GM18870 (cell line): Measurements from ENCODE around the gene GAPDH.
"Not testable (repeated sequence)": the region's sequence is repeated elsewhere in the genome, so short reads cannot be mapped to it uniquely, and the experiment has no call there.

Source experiments
- ATAC-seq: cut with Tn5 transposase; IDR thresholded peaks from one replicate; pipeline ENCODE4 v1.9.1; 2021; ENCODE audit warnings: moderate library complexity; ENCODE audit not compliant: unreplicated experiment

The GAPDH gene

DNA sequence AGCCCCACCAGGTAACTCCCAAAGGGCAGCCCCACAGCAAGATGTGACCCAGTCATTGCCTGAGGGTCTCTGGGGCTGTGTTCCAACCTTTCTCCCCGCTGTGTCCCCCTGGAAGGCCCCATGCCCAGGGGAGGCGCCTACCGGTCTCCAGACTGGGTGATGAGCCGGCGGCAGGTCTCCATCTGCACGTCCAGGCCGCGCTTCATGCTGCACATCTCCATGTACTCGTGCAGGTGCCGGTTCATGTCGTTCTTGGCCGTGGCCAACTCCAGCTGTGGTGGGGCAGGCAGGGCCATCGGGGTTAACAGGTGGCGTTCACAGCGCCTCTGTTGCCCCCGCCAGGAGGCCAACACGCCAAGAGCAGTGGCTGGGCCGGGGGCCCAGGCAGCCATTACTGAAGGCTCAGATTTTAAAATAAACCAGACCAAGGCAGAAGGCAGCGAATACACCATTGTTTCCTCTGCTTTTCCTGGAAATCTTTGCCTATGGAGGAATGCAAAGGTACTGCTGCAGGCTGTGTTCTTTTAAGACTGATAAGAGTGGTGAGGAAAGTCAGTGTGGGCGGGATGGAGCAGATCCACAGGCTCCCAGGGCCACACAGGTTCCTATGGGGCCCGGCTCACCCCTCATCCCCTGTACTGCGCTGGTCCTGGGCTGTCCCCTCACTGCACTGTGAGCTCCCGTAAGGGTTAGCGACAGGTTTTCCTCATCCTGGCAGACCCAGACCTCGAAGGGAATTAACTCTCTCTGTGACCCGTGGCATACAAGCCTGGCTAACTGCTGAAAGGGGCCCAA lies 7.3 kb downstream of the GAPDH start:
- no peak for ATAC-seq

DNA sequence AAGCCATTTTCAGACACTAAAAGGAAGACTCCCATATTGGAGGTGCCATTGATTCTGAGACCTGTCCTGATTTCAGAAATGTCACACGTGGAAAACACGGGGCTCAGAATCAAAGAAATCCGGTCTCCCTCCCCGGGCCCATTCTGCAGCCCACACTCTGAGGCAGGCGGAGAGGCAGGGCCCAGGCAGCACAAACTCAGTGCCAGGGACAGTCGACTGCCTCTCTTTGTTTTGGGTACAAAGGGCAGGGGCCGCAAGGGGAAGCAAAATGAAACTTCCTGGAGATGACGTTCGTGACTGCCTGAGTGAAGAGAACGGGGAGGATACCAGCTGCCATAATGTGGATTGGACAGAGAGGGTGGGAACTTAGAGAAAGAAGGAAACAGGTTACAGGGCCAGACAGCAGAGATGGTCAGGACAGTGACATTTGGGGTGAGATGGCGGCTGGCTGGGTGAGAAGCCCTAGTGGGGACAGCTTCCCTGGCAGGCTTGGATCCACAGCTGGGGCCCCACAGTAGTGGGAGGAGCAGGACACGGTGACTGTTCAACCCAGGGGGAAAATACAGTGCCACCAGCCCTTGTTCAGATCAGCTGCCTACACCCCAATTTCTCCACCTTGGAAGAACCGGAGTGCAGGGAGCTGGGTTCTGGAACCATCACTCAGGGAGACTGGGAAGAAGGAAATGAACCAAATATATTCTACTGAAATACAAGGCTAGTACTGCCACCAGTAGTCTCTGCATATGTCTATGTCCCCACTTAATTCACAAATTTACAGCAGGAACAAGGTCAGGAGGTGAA lies 8.1 kb downstream of the GAPDH start:
- no peak for ATAC-seq

DNA sequence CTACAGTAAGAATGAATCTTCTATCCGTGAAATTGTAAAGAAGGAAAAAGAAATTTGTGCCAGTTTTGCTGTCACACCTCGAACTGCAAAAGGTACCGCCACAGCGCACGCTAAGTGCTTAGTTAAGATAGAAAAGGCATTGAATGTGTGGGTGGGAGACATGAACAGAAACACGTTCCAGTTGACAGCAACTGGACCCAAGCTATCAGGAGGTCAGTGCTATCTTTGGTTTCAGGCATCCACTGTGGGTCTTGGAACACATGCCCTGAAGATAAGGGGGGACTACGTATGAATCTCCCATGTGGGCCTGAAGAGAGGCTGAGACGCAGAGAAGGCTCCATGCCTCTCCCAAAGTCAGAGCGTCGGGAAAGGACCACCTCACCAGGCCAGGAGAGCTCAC lies 11.7 kb downstream of the GAPDH start:
- ATAC-seq = no peak

GRCh38 chr12:6547566-6547965 lies 13.2 kb downstream of the GAPDH start:
- no peak for ATAC-seq

DNA sequence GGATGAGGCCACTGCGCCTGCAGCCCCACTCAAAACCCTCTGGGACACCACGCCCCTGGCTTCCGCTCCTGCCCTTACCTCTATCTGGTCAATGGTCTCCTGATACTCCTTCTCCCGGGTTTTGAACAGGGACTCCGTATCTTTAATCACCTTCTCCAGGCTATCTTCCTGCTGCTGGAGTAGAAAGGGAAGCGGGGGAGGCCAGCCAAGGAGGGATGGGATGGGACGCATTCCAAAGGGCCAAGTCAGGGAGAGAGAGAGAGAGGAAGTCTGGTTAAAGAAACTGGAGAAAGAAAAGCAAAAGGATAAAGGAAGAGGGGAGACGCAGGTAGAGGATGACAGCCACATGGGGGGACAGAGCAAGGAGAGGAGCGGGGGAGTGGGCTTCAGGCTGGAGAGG lies 13.7 kb downstream of the GAPDH start:
- ATAC-seq = no peak

GRCh38 chr12:6548556-6548955 lies 14.2 kb downstream of the GAPDH start:
- ATAC-seq = no peak

DNA sequence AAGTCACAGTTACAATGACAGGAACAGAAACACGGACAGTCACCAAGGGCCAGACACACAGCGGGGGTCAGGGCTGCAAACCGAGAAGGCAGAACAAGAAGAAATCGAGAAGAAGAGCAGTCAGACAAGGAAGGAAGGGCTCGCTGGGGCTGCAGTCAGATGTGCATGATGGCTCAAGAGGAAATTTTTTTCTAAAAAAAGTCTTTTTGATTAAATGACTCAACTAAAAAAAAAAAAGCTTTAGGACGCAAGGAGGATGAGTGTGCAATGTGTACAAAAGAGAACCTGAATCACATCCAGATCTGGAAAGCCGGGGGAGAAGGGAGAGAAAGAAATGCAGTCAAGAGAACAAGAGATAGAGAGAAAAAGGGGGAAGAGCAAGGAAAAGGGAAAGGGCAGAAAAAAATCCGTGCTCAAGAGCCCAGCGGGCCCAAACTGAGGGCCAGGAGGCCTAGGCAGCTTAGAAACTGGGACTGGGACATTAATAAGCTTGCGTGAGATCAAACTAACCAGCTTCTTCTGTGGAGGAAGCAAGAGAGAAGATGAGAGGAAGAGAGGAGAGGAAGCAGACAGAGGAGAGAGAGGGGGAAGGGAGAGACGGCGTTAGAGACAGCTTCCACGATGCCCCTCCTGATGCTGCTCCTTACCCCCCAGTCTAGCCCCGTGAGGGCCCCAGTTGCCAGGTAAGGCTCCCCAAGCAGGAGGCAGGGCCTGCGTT lies 14.8 kb downstream of the GAPDH start:
- no peak for ATAC-seq

DNA sequence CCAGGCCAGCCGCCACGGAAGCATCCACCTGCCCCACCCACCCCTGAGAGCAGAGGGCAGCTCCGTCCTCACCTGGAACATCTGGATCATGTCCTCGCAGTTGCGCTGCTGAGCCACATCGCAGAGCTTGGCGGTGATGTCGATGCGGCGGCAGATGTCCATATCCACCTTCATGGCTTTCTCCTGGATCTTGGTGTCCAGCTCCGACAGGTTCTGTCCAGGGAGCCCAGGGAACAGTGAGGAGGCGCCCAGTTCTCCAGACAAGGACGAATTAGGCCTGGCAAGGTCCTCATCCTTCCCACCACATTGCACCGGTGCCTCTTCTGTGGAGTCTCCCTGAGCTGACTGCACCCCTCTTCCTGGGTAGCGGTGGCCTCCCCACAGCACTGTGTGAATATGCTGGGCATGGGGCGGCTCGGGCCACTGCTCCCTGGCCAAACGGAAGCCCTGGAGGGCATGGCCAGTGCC lies 15.4 kb downstream of the GAPDH start:
- no peak for ATAC-seq

- ATAC-seq = no peak
These were observed 16.2 kb downstream of the GAPDH start for GRCh38 chr12:6550294-6551062.

DNA sequence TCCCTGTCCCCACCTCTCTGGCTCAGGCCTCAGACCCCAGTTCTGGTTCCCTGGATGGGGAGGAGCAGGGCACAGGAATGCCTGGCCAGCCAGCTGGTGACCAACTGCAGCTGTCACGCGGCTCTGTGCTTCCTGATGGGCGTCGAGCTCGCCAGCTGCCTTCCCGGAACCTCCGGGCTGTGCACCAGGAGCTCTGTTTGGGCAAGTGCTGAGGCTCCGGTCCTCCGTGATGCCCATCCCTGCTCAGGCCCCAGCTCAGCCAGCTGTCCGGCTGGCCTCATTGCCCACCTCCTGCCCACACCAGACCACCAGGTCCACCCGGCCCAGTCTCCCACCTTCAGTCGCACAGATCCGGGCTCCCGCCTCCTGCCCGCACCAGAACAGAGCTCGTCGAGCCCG lies 16.7 kb downstream of the GAPDH start:
- ATAC-seq = no peak

DNA sequence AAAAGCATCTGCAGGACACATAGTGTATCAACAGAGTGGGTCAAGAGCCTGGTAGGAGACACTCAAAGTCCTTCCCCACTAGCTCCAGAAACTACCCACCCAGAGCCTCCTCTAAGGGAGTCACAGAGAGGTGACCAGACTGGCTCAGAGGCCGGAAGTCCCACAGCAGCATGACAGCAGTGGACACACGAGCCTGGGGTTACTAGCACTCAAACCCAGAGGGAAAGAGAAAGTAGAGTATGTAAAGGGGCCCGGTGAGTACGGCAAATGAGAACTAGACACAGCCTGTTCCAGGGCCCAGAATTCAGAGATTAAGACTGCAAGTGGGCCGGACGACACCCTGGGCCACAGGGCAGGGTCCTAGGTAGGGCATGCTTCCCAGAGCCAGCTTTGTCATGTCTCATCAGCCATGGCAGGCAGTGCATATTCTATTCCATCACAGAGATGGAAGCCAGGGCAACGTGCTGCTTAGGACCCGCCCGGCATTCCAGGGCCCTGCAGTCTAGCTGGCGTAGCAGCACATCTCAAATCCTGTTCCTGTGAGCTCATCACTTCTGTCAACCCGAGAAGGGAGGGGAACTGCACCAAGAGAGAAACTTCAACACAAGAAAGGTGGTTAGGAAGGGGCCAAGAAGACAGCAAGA lies 17.3 kb downstream of the GAPDH start:
- ATAC-seq = no peak

DNA sequence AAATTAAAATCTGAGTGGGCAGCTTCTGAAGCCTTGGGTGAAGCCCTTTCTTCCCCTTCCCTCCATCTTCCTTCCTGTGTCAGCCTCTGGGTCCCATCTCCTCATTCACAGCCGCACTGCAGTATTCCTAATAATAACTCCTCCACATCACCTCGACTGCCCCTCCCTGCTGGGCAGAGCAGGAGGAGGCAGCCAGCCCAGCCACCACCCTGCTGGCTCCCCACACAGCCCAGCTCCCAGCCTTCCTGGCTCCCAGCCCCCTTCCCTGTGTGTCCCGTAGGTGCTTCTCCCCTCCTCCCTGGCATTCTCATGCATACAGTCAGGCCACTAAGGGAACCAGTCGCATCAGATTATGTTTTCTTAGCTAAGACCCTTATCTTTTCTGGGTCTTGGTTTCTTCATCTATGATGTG lies 17.8 kb downstream of the GAPDH start:
- no peak for ATAC-seq

DNA sequence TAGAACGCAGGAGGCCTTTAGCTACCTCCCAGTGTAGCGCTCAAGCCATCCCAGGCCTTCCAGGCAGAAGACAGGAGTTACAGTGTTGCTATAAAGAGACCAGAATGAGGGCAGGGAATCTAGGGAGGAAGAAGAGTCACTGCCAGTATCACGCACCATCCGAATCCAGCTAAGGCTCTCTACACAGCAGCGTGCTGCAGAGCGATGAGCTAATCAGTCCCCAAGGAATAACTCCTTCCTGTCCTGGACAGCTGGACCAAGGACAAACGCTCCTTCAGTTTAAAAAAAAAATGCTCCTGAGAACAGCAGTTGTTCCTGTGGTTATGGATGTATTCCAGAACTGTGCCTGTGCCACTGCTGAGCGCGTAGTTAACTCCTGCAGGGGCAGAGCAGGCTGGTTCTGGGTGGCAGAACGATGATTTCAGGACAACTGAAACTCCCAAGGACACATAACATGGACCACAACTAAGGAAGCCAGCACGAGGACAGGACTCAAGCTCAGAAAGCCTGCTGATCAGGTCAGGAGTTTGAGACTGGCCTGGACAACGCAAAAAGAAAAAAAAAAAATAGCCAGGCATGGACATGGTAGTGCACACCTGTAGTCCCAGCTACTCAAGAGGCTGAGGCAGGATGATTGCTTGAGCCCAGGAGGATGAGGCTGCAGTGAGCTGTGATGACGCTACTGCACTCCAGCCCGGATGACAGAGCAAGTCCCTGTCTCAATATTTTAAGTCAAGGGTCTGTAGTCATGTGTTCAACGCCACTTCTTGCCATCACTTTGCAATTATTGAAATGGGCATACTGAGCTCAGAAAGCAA lies 18.9 kb downstream of the GAPDH start:
- ATAC-seq = no peak

DNA sequence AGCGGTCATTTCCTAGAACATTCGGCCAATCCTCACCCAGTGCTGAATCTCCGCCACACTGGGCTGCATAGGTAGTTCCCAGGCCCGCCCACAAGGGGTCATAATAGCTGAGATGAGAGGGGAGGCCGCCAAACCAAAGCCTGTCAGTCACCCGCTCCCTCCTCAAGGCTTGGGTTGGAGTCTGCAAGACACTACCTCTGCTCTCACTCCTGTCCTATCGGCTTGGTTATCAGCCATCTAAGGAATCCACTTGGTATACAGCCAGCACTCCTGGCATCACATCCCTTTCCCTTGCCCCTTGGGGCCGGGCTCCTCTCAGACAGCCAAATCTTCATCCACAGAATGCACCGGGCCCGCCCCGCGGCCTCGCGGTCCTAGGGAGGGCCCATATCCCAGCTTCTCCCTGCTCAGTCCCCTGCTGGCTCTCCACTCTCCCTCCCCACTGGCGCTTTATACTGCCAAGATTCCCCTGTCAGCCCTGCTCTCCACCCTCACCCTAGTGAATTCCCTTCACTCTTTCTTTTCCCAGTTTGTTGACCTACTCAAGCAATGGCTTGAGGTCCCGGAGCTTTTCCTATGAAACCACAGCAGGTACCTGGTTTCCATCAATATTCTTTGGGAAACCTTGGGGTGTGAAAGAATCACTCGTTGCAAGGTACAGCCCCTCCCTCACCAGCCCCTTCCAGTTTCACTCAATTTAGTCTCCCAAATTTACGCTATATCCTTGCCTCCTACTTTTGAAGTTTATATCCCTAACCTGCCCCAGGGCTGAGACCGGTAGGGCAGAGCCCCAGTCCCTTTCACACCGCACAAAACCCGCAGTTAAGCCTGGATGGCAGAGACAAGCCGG lies 20.1 kb downstream of the GAPDH start:
- ATAC-seq = peak; percentile 64

GRCh38 chr12:6555018-6555691 lies 20.8 kb downstream of the GAPDH start:
- no peak for ATAC-seq

- ATAC-seq = not testable (repeated sequence)
These were observed 22.1 kb downstream of the GAPDH start for GRCh38 chr12:6556496-6556817.

GRCh38 chr12:6556857-6557256 lies 22.5 kb downstream of the GAPDH start:
- ATAC-seq = no peak
